Dendritic cell treated with granulocyte-macrophage colony-stimulating factor and Interleukin-4, amounts not matched to agents 40 ng/mL and 50 ng/mL, for 4 days (primary cell): Measurements from ENCODE around the gene KIAA1614.
A peak's percentile ranks its signal among the peaks of the same experiment; 100 is the strongest.

Source experiments
- H3K27ac Mint-ChIP-seq: one replicate; pipeline ENCODE4 v1.8.0; 2022; ENCODE audit warnings: mild to moderate bottlenecking, mixed read lengths
- H3K27me3 Mint-ChIP-seq: one replicate; pipeline ENCODE4 v1.8.0; 2022; ENCODE audit warnings: mild to moderate bottlenecking, mixed read lengths
- H3K36me3 Mint-ChIP-seq: one replicate; pipeline ENCODE4 v1.8.0; 2022; ENCODE audit warnings: low read depth, mixed read lengths
- H3K4me1 Mint-ChIP-seq: one replicate; pipeline ENCODE4 v1.8.0; 2022; ENCODE audit warnings: low read depth, mixed read lengths
- H3K4me3 Mint-ChIP-seq: one replicate; pipeline ENCODE4 v1.8.0; 2022; ENCODE audit warnings: mild to moderate bottlenecking, moderate library complexity, mixed read lengths
- H3K9me3 Mint-ChIP-seq: one replicate; pipeline ENCODE4 v1.8.0; 2022; ENCODE audit warnings: mixed read lengths
- intact Hi-C: fragments of 100-400 bp; cut with micrococcal nuclease; formaldehyde crosslinking; loops from one replicate; pipeline ENCODE4 v1.15.0; 2022

Gene KIAA1614

DNA sequence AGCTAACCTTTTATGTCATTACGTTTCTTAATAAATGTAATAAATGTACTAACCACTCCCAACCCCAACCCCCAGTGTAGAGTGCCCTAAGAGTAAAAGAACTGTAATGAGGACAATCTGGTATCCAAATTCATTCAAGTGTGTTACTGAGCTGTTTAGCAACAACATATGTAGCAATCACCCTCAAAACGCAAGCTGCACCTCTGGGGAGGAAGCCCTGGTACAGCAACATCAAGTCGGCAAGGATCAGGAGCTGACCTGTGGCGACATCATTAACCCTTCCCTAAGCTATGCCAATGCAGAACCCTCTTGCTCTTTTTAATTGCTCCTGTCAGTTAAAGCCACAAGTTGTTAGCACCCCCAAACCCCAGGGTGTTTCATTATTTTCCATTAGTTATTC lies 62.9 kb downstream of the KIAA1614 start:
- H3K27me3 Mint-ChIP-seq = peaks cover 3% of the 10 kb centered on the region
- H3K36me3 Mint-ChIP-seq = peaks cover 96% of the 10 kb centered on the region
- peaks cover 25% of the 10 kb centered on the region for H3K4me1 Mint-ChIP-seq
- no peak overlapping the region for H3K27ac Mint-ChIP-seq
- H3K9me3 Mint-ChIP-seq = no peaks in the 10 kb centered on the region
- intact Hi-C loops = loop anchor here (10.0 kb wide), 1 partner anchor 91 kb away; no protein-coding TSS in a partner anchor
- H3K4me3 Mint-ChIP-seq = no peak overlapping the region

DNA sequence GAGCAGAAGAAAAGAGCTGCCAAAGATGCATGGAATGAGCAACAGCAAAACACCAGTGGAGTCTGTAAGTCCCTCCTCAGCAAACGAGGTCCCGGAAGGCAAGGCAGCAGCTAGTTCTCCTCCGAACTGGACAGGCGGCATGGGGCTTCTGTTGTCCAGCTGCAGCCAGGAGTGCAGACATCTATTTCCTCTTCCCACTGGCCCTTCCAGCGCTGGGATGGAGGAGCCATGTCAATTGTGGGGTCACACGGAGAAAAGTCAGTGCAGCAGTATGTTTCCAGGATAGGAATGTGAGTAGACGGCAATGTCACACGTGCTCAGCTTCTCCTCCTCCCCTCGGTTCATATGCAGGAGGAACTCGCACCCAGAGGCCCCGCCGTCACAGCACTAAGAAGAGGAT lies 63.5 kb downstream of the KIAA1614 start:
- H3K27me3 Mint-ChIP-seq = peaks cover 3% of the 10 kb centered on the region
- H3K4me1 Mint-ChIP-seq = peaks cover 18% of the 10 kb centered on the region
- H3K9me3 Mint-ChIP-seq = no peaks in the 10 kb centered on the region
- peaks cover 96% of the 10 kb centered on the region for H3K36me3 Mint-ChIP-seq
- intact Hi-C loops = loop anchor here (10.0 kb wide), 1 partner anchor 91 kb away; no protein-coding TSS in a partner anchor
- H3K27ac Mint-ChIP-seq = no peak overlapping the region
- H3K4me3 Mint-ChIP-seq = no peak overlapping the region

DNA sequence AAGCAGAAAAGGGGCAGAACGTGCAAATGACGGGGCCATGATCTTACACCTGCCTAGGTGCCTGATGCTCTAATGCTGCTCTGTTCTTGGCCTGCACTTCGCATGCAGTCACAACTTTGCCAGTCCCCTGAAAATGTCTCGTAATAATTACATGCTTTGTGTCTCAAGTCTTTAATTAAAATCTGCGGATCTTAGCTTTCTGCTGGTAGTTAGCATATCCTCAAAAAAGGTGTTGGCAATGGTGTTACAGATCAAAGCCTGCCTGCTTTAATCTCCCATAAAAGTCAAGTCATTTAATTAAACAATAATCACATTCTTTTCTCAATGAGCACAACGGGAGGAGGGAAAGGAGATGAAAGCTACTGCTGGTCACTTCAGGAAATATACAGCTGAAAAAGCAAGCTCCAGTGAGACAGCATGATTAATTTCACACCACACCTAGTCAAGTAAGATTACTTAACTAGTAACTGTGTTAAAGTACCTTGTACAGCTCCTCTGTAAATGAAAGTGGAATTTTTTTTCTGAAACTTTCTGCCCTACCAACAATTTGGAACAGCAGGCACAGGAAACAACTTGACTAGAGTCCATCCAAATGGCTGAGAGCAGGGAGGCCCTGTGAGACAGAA lies 64.1 kb downstream of the KIAA1614 start:
- Mint-ChIP-seq H3K4me1 (peaks cover 12% of the 10 kb centered on the region), H3K27me3 (peaks cover 3% of the 10 kb centered on the region), H3K9me3 (no peaks in the 10 kb centered on the region), H3K36me3 (peaks cover 96% of the 10 kb centered on the region), H3K27ac (no peak overlapping the region), H3K4me3 (no peak overlapping the region)
- intact Hi-C loops = loop anchor here (10.0 kb wide), 1 partner anchor 92 kb away; no protein-coding TSS in a partner anchor

DNA sequence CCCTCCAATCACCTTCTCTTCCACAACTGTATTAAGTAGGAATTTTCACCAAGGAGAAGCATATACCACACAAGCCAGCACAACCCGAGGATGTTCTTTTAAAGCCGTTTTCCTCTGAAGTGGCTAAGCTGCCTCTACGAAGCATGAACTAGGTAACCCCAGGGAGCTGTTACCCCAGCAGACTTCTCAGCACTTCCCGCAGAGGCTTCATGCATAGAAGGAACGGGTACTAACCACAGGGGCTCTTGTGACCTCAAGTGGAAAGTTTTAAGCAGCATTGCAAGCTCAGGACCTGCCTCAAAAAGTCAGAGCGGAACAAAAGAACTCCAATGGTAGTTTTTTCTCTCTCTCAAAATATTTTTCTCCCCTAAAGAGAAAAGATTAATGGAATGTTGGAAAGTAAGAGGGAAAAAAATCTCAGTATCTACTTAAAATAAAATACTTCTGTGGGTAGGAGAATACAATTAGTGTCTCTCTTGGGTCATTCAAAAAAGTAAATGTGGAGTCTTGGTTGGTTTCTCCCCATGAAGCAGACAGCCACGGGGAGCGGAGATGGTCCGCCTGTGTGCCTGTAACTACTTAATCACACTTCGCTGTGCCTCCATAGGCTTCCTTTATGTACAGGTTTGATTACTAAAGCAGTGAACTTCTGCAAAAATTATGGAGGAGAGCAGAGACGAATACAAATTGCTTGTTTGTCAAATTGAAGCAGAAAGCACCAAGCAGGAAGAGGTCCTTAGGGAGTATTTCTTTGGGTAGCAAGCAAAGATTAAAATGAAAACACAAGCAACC lies 69.1 kb downstream of the KIAA1614 start:
- Mint-ChIP-seq H3K9me3 (no peaks in the 10 kb centered on the region), H3K4me1 (no peaks in the 10 kb centered on the region), H3K36me3 (peaks cover 97% of the 10 kb centered on the region), H3K4me3 (no peak overlapping the region), H3K27me3 (no peaks in the 10 kb centered on the region), H3K27ac (no peak overlapping the region)
- intact Hi-C loops = no loop called here

DNA sequence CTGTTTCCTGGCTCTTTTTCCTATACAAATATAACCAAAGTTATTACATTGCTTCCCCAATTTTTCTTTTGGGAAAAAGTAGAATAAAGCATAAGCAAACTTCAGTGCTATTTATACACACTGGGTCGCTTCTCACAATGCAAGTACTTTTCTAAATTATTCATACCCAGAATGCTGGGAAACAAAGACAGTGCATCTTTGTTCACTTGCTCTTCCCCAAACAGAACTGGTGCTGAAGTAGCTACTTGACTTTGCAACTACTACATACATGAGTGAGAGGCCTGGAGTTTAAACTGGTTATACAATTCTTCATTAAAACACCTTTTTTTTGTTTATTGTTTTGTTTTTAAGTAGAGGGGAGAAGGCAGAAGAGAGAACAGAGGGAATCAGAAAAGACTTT lies 69.7 kb downstream of the KIAA1614 start:
- no peak overlapping the region for H3K27ac Mint-ChIP-seq
- H3K27me3 Mint-ChIP-seq = no peaks in the 10 kb centered on the region
- H3K36me3 Mint-ChIP-seq = peaks cover 97% of the 10 kb centered on the region
- intact Hi-C loops = no loop called here
- H3K9me3 Mint-ChIP-seq = no peaks in the 10 kb centered on the region
- no peak overlapping the region for H3K4me3 Mint-ChIP-seq
- no peaks in the 10 kb centered on the region for H3K4me1 Mint-ChIP-seq

DNA sequence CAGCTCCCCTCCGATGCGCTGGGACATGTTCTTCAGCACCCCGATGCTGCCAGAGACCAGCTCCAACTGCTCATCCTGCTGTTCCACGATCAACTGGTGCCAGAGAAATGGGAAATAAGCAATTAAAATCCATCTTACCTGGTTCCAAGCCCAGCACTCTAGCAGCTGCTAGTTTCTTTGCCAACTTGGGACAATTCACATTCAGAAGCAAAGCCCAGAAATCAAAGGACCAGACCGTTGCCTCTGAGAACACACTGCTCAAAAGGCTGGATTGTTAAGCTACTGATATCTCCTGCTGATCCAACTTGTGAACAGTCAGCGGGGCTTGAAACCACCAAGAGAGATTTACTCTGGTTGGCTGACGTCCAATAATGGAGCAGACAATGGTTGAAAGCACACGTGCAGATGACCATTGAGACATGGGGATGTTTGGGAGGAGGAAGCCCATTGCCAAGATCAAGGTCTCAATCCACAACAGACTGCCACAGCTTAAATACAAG lies 75.6 kb downstream of the KIAA1614 start:
- H3K27me3 Mint-ChIP-seq = no peaks in the 10 kb centered on the region
- H3K4me3 Mint-ChIP-seq = no peak overlapping the region
- H3K27ac Mint-ChIP-seq = no peak overlapping the region
- intact Hi-C loops = no loop called here
- no peaks in the 10 kb centered on the region for H3K4me1 Mint-ChIP-seq
- H3K36me3 Mint-ChIP-seq = peaks cover 99% of the 10 kb centered on the region
- no peaks in the 10 kb centered on the region for H3K9me3 Mint-ChIP-seq

DNA sequence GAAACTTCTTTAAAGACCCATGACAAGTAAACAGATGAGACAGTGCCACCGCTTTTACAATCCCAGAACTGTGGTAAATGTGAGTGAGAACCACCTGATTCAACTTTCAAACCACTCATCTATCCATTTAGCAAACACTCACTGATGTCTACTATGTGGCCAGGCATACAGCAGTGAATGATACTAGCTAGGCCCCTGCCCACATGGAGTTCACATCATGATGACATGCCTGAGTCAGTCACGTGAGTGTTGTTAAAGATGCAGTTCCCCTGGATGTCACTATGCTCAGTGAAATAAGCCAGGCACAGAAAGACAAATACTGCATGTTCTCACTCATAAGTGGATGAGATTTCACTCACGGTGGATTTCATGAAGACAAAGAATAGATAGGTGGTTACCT lies 81.6 kb downstream of the KIAA1614 start:
- intact Hi-C loops = no loop called here
- Mint-ChIP-seq H3K27ac (no peak overlapping the region), H3K27me3 (no peaks in the 10 kb centered on the region)

DNA sequence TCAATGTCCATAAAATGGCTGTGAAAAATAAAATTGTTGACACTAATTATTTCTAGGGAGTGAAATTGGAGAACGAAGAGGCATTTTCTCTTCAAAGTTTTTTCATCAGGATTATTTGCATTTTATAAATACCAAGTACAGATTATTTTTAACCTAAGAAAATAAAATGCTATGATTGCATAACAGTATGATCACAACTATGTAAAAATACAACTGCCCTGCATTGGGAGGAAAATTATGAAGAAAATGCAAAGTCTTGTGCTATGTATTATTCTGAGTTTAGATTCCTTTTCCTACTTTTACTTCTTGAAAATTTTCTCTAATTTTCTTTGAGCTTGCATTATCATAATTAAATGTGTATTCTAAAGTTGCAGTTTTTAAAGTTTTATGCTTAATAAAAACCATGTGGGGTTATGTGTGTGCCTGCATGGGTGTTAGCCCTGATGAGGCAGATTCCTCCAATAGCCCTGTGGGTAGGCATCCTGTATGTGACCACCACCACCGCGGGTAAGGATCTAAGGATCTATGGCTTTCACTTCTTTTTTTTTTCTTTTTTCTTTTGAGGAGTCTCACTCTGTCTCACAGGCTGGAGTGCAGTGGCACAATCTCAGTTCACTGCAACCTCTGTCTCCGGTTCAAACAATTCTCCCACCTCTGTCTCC lies 85.3 kb downstream of the KIAA1614 start:
- intact Hi-C loops = no loop called here
- H3K27ac Mint-ChIP-seq = peak overlapping the region; percentile 50
- H3K4me3 Mint-ChIP-seq = no peak overlapping the region
- no peaks in the 10 kb centered on the region for H3K27me3 Mint-ChIP-seq
- H3K4me1 Mint-ChIP-seq = peaks cover 21% of the 10 kb centered on the region
- no peaks in the 10 kb centered on the region for H3K9me3 Mint-ChIP-seq
- H3K36me3 Mint-ChIP-seq = peaks cover 66% of the 10 kb centered on the region

More for the DNA sequence above, 81.6 kb downstream of the KIAA1614 start:
- Mint-ChIP-seq H3K4me1 (peaks cover 13% of the 10 kb centered on the region), H3K4me3 (no peak overlapping the region), H3K9me3 (no peaks in the 10 kb centered on the region), H3K36me3 (peaks cover 71% of the 10 kb centered on the region)
